A673 (cell line): ENCODE measurements around the gene KYAT1. TPM values are rescaled to one million over a fixed set of nuclear protein-coding genes. Genes with fewer than 3 reads are reported as not detected.

Experiments used
- BruUV-seq: library from RNA; stranded (reverse); fragments of 400-500 nt; replicated peaks from 2 replicates; lab custom pipeline; 2021; lab: Mats Ljungman, UMichigan
- CTCF ChIA-PET: fragments of 300-600 bp; sonication (Branson Sonifier 250); formaldehyde crosslinking; loops from one replicate; lab custom pipeline; 2022; ENCODE audit warnings: antibody characterized with exemption; lab: Charles Lee
- POLR2A ChIA-PET: fragments of 300-600 bp; sonication (Branson Sonifier 250); formaldehyde crosslinking; loops from one replicate; lab custom pipeline; 2022; ENCODE audit warnings: antibody characterized with exemption; ENCODE audit not compliant: low non-redundant PET; lab: Charles Lee
- DNase-seq: peaks from one replicate; pipeline ENCODE4 v3.0.0-alpha.2; 2015; ENCODE audit warnings: low spot score
- H3K27ac ChIP-seq: fragments of 200-600 bp; sonication (generic); 2 replicates; pipeline ENCODE4 v1.5.1; 2016; ENCODE audit warnings: mixed run types, low read depth, mild to moderate bottlenecking, mixed read lengths, antibody characterized with exemption, low read length; ENCODE audit not compliant: poor library complexity, severe bottlenecking
- H3K27me3 ChIP-seq: fragments of 200-600 bp; sonication (generic); replicated peaks from 2 replicates; pipeline ENCODE4 v1.6.1; 2017; ENCODE audit warnings: mixed run types, low read depth, mild to moderate bottlenecking, mixed read lengths, antibody characterized with exemption, low read length; ENCODE audit not compliant: insufficient read depth, poor library complexity
- H3K36me3 ChIP-seq: fragments of 200-600 bp; sonication (generic); 2 replicates; pipeline ENCODE4 v1.6.1; 2016; ENCODE audit warnings: mixed run types, mild to moderate bottlenecking, mixed read lengths, antibody characterized with exemption, low read length; ENCODE audit not compliant: insufficient read depth, poor library complexity, severe bottlenecking
- H3K4me1 ChIP-seq: fragments of 200-600 bp; sonication (generic); 2 replicates; pipeline ENCODE4 v1.6.1; 2017; ENCODE audit warnings: mixed run types, mild to moderate bottlenecking, mixed read lengths, antibody characterized with exemption, low read length; ENCODE audit not compliant: insufficient read depth, poor library complexity, severe bottlenecking
- H3K4me3 ChIP-seq: fragments of 200-600 bp; sonication (generic); 2 replicates; pipeline ENCODE4 v1.5.1; 2016; ENCODE audit warnings: low read depth, mixed run types, mild to moderate bottlenecking, mixed read lengths, low read length; ENCODE audit not compliant: poor library complexity, severe bottlenecking
- H3K9me3 ChIP-seq: fragments of 200-600 bp; sonication (generic); 2 replicates; pipeline ENCODE4 v1.6.1; 2016; ENCODE audit warnings: mixed run types, low read depth, mild to moderate bottlenecking, mixed read lengths, antibody characterized with exemption, low read length; ENCODE audit not compliant: poor library complexity, severe bottlenecking
- EZH2 ChIP-seq: fragments of 200-600 bp; sonication (generic); IDR thresholded peaks from 2 replicates; pipeline ENCODE4 v1.6.1; 2017; ENCODE audit warnings: borderline replicate concordance, low read depth, mild to moderate bottlenecking, mixed read lengths, antibody characterized with exemption, low read length; ENCODE audit not compliant: poor library complexity, severe bottlenecking
- intact Hi-C: fragments of 100-400 bp; cut with micrococcal nuclease; formaldehyde crosslinking; loops from one replicate; pipeline ENCODE4 v1.10.0; 2022; ENCODE audit not compliant: unreplicated experiment
- total RNA-seq: library from RNA; stranded (reverse); gene quantifications from 2 replicates; pipeline ENCODE4 v1.2.3, GENCODE V29; 2021
- TF ChIP-seq, protein P1 (sequence below): fragments of 300-800, 200-600 bp; sonication (generic); conservative IDR thresholded peaks from 2 replicates; pipeline ENCODE4 v1.5.1; 2017; ENCODE audit warnings: low read depth, mild to moderate bottlenecking, antibody characterized with exemption, low read length, moderate library complexity, mixed read lengths

The KYAT1 gene
- total RNA-seq, 1 experiment from 2014 or later: 17.9 TPM

DNA sequence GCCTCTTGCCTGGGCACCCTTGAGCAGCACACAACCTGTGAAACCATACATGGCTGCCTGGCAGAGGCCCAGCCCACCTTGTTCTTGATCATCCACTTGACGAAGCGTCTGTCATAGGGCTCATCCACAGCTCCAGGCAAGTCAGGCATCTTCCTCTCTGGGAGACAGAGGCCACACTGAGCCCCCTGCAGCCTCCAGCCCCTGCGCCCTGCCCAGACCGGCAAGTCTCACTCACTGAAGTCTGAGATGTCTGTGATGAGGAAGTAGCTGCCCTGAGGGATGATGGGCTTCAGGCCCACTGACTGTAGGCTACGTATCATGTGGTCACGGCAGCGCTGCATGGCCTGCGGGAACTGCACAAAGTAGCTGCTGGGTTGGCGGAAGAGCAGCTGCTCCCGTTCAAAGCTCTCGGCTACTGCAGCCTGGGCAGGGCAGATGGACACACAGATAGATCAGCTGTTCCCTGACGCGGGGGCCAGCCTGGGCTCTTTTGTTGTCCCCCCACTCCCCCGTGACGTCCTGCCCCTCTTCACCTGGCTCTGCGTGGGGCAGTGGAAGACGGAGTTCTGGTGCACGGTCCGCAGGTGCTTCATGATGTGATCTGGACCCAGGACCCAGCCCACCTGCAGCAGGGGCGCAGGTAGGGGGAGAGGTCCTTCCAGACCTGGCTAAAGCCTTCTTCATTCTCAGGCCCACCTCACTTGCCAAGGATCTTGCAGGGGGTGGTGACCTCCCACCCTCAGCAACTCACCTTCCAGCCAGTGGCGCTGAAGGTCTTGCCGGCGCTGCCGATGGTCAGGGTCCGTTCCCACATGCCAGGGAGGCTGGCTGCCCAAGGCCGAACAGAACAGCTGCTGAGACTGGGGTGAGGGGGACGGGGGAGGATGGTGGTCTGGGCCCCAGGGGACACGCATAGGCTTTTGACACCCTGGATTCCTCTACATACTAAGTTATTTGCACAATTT, 46.2 kb downstream of the KYAT1 start:
- ChIA-PET CTCF (no interaction called here), POLR2A (interaction anchor here (0.6 kb wide), 1 partner anchor 93 kb away, joined by 3 read pairs; no protein-coding TSS in a partner anchor)
- H3K36me3 ChIP-seq: peaks cover 3% of the 10 kb centered on the region
- DNase-seq: no peak
- intact Hi-C loops: no loop called here
- H3K9me3 ChIP-seq: no peaks in the 10 kb centered on the region
- H3K4me1 ChIP-seq: no peaks in the 10 kb centered on the region
- no peaks in the 10 kb centered on the region for H3K27me3 ChIP-seq
- BruUV-seq: no TSS peak
- H3K4me3 ChIP-seq: no peak overlapping the region
- no peak for TF ChIP-seq EZH2
- TF ChIP-seq, protein P1, sequence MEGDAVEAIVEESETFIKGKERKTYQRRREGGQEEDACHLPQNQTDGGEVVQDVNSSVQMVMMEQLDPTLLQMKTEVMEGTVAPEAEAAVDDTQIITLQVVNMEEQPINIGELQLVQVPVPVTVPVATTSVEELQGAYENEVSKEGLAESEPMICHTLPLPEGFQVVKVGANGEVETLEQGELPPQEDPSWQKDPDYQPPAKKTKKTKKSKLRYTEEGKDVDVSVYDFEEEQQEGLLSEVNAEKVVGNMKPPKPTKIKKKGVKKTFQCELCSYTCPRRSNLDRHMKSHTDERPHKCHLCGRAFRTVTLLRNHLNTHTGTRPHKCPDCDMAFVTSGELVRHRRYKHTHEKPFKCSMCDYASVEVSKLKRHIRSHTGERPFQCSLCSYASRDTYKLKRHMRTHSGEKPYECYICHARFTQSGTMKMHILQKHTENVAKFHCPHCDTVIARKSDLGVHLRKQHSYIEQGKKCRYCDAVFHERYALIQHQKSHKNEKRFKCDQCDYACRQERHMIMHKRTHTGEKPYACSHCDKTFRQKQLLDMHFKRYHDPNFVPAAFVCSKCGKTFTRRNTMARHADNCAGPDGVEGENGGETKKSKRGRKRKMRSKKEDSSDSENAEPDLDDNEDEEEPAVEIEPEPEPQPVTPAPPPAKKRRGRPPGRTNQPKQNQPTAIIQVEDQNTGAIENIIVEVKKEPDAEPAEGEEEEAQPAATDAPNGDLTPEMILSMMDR: no peak
- no peak overlapping the region for H3K27ac ChIP-seq

DNA sequence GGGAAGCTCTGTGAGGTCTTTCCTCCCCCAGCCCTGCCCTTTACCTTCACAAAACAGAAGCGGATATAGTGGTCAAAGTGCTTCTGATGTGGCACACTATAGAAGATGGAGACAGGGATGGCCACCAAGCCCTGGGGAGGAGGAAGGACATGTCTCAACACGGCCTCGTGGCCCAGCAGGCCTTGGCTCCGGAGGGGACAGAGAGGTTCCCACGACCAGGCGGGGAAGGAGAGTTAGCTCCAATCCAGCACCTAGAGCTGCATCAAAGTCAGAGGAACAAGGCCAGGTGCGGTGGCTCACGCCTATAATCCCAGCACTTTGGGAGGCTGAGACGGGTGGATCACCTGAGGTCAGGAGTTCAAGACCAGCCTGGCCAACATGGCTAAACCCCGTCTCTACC, 48.1 kb downstream of the KYAT1 start:
- TF ChIP-seq EZH2: no peak
- TF ChIP-seq, protein P1: no peak
- CTCF ChIA-PET: no interaction called here
- Histone ChIP-seq H3K27ac (no peak overlapping the region), H3K4me1 (peaks cover 4% of the 10 kb centered on the region), H3K27me3 (no peaks in the 10 kb centered on the region), H3K4me3 (no peak overlapping the region), H3K9me3 (no peaks in the 10 kb centered on the region), H3K36me3 (peaks cover 3% of the 10 kb centered on the region)
- no peak for DNase-seq
- no TSS peak for BruUV-seq
- intact Hi-C loops: no loop called here
- POLR2A ChIA-PET: no interaction called here

DNA sequence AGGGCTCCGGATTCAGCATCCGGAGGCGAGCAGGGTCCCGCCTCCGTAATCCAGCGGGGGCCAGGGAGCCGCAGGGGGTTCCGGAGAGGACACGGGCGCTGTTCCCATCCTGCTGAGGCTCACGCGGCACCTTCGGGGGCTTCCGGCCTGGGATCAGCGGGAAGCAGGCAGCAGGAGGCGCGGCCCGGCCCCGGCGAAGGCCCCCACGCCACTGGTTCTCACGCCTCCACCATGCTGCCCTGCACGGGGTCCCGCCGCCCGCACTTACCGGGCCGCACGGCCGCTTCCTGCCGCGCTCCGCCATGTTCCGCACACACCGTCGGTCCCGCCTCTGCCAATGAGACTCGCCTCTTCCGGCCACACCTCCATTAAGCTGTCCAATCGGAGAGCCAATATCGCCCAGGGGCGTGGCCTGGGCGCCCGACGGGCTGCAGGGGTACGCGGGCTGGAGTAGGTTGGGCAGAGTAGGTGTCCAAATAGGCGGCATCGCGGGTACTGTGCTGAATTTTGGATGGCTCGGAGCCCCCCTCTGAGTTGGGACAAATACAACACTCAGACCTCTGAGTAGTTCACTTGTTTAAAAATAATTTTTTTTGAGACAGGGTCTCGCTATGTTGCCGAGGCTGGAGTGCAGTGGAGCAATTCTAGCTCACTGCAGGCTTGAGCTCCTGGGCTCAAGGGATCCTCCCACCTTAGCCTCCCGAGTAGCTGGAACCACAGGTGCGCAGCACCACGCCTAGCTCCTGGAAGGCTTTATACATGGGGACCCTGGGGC, 52.1 kb downstream of the KYAT1 start, which contains the start of gene SPOUT1:
TSS of gene SPOUT1 (minus strand) at position 318 of the 775 bp plus-strand sequence. CDS start at position 304, 14 bp downstream.
- peaks cover 35% of the 10 kb centered on the region for H3K36me3 ChIP-seq
- ChIA-PET CTCF (interaction anchor here (1.0 to 1.7 kb wide), 2 partner anchors 10 to 11 kb away, joined by 6 to 10 read pairs; partner anchors contain the start of gene ENDOG), POLR2A (interaction anchor here (0.6 kb wide), 3 partner anchors 8 to 96 kb away, joined by 3 read pairs; no protein-coding TSS in a partner anchor)
- H3K27ac ChIP-seq: peak within 1 kb of the TSS; percentile 82
- intact Hi-C loops: no loop called here
- peak within 1 kb of the TSS; percentile 63 for H3K4me3 ChIP-seq
- no peaks in the 10 kb centered on the region for H3K27me3 ChIP-seq
- no peaks in the 10 kb centered on the region for H3K9me3 ChIP-seq
- no peak for TF ChIP-seq EZH2
- TF ChIP-seq, protein P1: no peak
- BruUV-seq: no TSS peak
- peaks cover 7% of the 10 kb centered on the region for H3K4me1 ChIP-seq
- peak; percentile 97 for DNase-seq
